H1 (cell line): ENCODE measurements around the gene PAPSS2. TPM values are rescaled to one million over a fixed set of nuclear protein-coding genes. Genes with fewer than 3 reads are reported as not detected.

Experiments used
- ATF3 ChIP-seq: IDR thresholded peaks from 2 replicates; pipeline ENCODE4 v1.6.1; 2011; ENCODE audit warnings: low read depth, mild to moderate bottlenecking, low read length; ENCODE audit not compliant: insufficient read depth
- BACH1 ChIP-seq: IDR thresholded peaks from 2 replicates; pipeline ENCODE4 v1.6.1; 2012; ENCODE audit warnings: low read length, improper control_type of control experiment
- CBX5 ChIP-seq: fragments of 300-800, 300-1000 bp; sonication (generic); IDR thresholded peaks from 2 replicates; pipeline ENCODE4 v1.7.1; 2016; ENCODE audit warnings: antibody characterized with exemption, low read length, low read depth
- CREB1 ChIP-seq: IDR thresholded peaks from 2 replicates; pipeline ENCODE4 v1.6.1; 2012; ENCODE audit warnings: inconsistent platforms
- CTBP2 ChIP-seq: IDR thresholded peaks from 2 replicates; pipeline ENCODE4 v1.7.0; 2011; ENCODE audit warnings: borderline replicate concordance, mild to moderate bottlenecking, moderate library complexity, mixed read lengths, low read length; ENCODE audit not compliant: insufficient read depth, insufficient read length
- E2F6 ChIP-seq: IDR thresholded peaks from 2 replicates; pipeline ENCODE4 v1.6.1; 2012; ENCODE audit warnings: inconsistent platforms
- HDAC6 ChIP-seq: IDR thresholded peaks from one replicate; pipeline ENCODE4 v1.7.1; 2012; ENCODE audit warnings: low read depth, mild to moderate bottlenecking, inconsistent platforms, low read length, moderate library complexity
- KDM1A ChIP-seq: fragments of 200-600, 300-600 bp; sonication (generic); IDR thresholded peaks from 2 replicates; pipeline ENCODE4 v1.7.1; 2016; ENCODE audit warnings: mild to moderate bottlenecking, low read length, borderline replicate concordance
- KDM5A ChIP-seq: fragments of 200-600 bp; IDR thresholded peaks from 2 replicates; pipeline ENCODE4 v1.7.1; 2012; ENCODE audit warnings: mild to moderate bottlenecking, low read length, inconsistent platforms, mixed read lengths
- MAX ChIP-seq: IDR thresholded peaks from 2 replicates; pipeline ENCODE4 v1.6.1; 2012; ENCODE audit warnings: inconsistent platforms
- NRF1 ChIP-seq: IDR thresholded peaks from 2 replicates; pipeline ENCODE4 v1.6.1; 2011; ENCODE audit warnings: mild to moderate bottlenecking, low read depth, low read length, improper control_type of control experiment
- RBBP5 ChIP-seq: IDR thresholded peaks from 2 replicates; pipeline ENCODE4 v1.7.1; 2012; ENCODE audit warnings: low read depth, mild to moderate bottlenecking, inconsistent platforms, low read length, moderate library complexity, borderline replicate concordance
- SP1 ChIP-seq: IDR thresholded peaks from 2 replicates; pipeline ENCODE4 v1.6.1; 2011; ENCODE audit warnings: low read depth, low read length
- SP4 ChIP-seq: IDR thresholded peaks from 2 replicates; pipeline ENCODE4 v1.6.1; 2012; ENCODE audit warnings: low read length, inconsistent platforms
- SUZ12 ChIP-seq: fragments of 200-600 bp; sonication (generic); IDR thresholded peaks from 2 replicates; pipeline ENCODE4 v1.6.1; 2012; ENCODE audit warnings: mild to moderate bottlenecking, inconsistent platforms, low read length, moderate library complexity, mixed read lengths
- TAF1 ChIP-seq: IDR thresholded peaks from 2 replicates; pipeline ENCODE4 v1.6.1; 2011; ENCODE audit warnings: mild to moderate bottlenecking, low read depth, low read length
- USF2 ChIP-seq: IDR thresholded peaks from 2 replicates; pipeline ENCODE4 v1.6.1; 2011; ENCODE audit warnings: low read length, improper control_type of control experiment
- ZNF274 ChIP-seq: IDR thresholded peaks from 2 replicates; pipeline ENCODE4 v1.7.0; 2012; ENCODE audit warnings: low read length, borderline replicate concordance; ENCODE audit errors: extremely low read depth
- polyA plus RNA-seq, 7 experiments: library from polyadenylated mRNA; depleted of rRNA in 3 of 7; stranded (reverse) in 5 of 7; unstranded in 2 of 7; fragments of >200 nt in 5 of 7; fragments of 200-250 nt in 2 of 7; gene quantifications; 1 replicate in 5 of 7; 2 replicates in 1 of 7; 4 replicates in 1 of 7; pipeline versions ENCODE4 v1.2.1 to v1.2.3, GENCODE V29; 2011 to 2013; ENCODE audit warnings: missing spikeins in 2 of 7, mixed read lengths in 2 of 7
- total RNA-seq: library from RNA; stranded (reverse); fragmentation: NEBNext Ultra II Directional; extraction: Animal tissue kit (Norgen Biotek cat#: 25700); gene quantifications from 2 replicates; pipeline ENCODE4 v1.2.1, GENCODE V29; 2021
- TF ChIP-seq, protein P1 (sequence below), 3 experiments: IDR thresholded peaks; 1 replicate in 2 of 3; 2 replicates in 1 of 3; pipeline versions ENCODE4 v1.5.1 to v1.6.1; 2011; ENCODE audit warnings: low read length in 3 of 3, mild to moderate bottlenecking in 3 of 3, inconsistent platforms in 2 of 3, low read depth in 1 of 3, moderate library complexity in 1 of 3; ENCODE audit not compliant: insufficient read depth in 1 of 3; ENCODE audit errors: control extremely low read depth in 1 of 3

PAPSS2 gene
- total and polyA plus RNA-seq, 2 of the 8 experiments (the other 6 are each of a cell fraction or from before 2014, with no cell fraction given), result 7.6 to 20.2 TPM

GRCh38 chr10:87658858-87659555, 671 bp upstream of the PAPSS2 start (continued):
- TF ChIP-seq, protein P1, sequence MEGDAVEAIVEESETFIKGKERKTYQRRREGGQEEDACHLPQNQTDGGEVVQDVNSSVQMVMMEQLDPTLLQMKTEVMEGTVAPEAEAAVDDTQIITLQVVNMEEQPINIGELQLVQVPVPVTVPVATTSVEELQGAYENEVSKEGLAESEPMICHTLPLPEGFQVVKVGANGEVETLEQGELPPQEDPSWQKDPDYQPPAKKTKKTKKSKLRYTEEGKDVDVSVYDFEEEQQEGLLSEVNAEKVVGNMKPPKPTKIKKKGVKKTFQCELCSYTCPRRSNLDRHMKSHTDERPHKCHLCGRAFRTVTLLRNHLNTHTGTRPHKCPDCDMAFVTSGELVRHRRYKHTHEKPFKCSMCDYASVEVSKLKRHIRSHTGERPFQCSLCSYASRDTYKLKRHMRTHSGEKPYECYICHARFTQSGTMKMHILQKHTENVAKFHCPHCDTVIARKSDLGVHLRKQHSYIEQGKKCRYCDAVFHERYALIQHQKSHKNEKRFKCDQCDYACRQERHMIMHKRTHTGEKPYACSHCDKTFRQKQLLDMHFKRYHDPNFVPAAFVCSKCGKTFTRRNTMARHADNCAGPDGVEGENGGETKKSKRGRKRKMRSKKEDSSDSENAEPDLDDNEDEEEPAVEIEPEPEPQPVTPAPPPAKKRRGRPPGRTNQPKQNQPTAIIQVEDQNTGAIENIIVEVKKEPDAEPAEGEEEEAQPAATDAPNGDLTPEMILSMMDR (IDR thresholded peaks at IDR 0.05; ENCODE audit: control extremely low read depth in 1 of 3, insufficient read depth in 1 of 3, low read depth in 1 of 3, low read length in 3 of 3), result no peak
- TF ChIP-seq ATF3, result no peak
- peak; percentile 93 for TF ChIP-seq MAX
- TF ChIP-seq SUZ12, result no peak
- no peak for TF ChIP-seq KDM5A
- 0 out of 2 replicates have a peak, but pooled peaks have one; percentile 17 for TF ChIP-seq CREB1
- no peak for TF ChIP-seq RBBP5
- no peak for TF ChIP-seq CTBP2
- no peak for TF ChIP-seq USF2
- TF ChIP-seq BACH1, result no peak
- TF ChIP-seq CBX5, result no peak
- TF ChIP-seq NRF1, result no peak
- no peak for TF ChIP-seq ZNF274
- peak; percentile 99 for TF ChIP-seq E2F6
- TF ChIP-seq HDAC6, result no peak
- no peak for TF ChIP-seq SP1
- peak; percentile 71 for TF ChIP-seq TAF1
- TF ChIP-seq KDM1A, result no peak
- TF ChIP-seq SP4, result no peak
